ENCODE measurements around the gene GTF2A1L.

GRCh38 chr2:48588745-48589144, 28.9 kb upstream of the GTF2A1L start:
- TF ChIP-seq, protein P1, sequence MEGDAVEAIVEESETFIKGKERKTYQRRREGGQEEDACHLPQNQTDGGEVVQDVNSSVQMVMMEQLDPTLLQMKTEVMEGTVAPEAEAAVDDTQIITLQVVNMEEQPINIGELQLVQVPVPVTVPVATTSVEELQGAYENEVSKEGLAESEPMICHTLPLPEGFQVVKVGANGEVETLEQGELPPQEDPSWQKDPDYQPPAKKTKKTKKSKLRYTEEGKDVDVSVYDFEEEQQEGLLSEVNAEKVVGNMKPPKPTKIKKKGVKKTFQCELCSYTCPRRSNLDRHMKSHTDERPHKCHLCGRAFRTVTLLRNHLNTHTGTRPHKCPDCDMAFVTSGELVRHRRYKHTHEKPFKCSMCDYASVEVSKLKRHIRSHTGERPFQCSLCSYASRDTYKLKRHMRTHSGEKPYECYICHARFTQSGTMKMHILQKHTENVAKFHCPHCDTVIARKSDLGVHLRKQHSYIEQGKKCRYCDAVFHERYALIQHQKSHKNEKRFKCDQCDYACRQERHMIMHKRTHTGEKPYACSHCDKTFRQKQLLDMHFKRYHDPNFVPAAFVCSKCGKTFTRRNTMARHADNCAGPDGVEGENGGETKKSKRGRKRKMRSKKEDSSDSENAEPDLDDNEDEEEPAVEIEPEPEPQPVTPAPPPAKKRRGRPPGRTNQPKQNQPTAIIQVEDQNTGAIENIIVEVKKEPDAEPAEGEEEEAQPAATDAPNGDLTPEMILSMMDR (IDR thresholded peaks at IDR 0.05) = no peak
- no peak for TF ChIP-seq POLR2A (IDR thresholded peaks at IDR 0.05)
- no peak for TF ChIP-seq EP300 (IDR thresholded peaks at IDR 0.05)
